Stimulated activated effector memory CD8-positive, alpha-beta T cell treated with anti-CD3 and anti-CD28 coated beads, Interleukin-12 subunit alpha, Interleukin-12 subunit beta, amount 100 ng/mL, for 72 hours (primary cell): ENCODE results near the gene ASIC5.

Experiments
- ATAC-seq: fragments of 150-1000 bp; cut with Tn5 transposase; 2 replicates; pipeline ENCODE4 v1.10.0; 2021
- DNase-seq, 2 donors: peaks; one replicate each; pipeline ENCODE4 v3.0.0; 2021 to 2022; ENCODE audit warnings: low spot score in 2 of 2
- H3K27ac Mint-ChIP-seq: one replicate; pipeline ENCODE4 v1.8.0; 2022; ENCODE audit warnings: mild to moderate bottlenecking, mixed read lengths
- H3K36me3 Mint-ChIP-seq: one replicate; pipeline ENCODE4 v1.8.0; 2022; ENCODE audit warnings: mild to moderate bottlenecking, mixed read lengths
- H3K4me1 Mint-ChIP-seq: one replicate; pipeline ENCODE4 v1.8.0; 2022; ENCODE audit warnings: mixed read lengths
- H3K4me3 Mint-ChIP-seq: one replicate; pipeline ENCODE4 v1.8.0; 2022; ENCODE audit warnings: mild to moderate bottlenecking, mixed read lengths
- H3K9me3 Mint-ChIP-seq: one replicate; pipeline ENCODE4 v1.8.0; 2022; ENCODE audit warnings: mixed read lengths

The ASIC5 gene

DNA sequence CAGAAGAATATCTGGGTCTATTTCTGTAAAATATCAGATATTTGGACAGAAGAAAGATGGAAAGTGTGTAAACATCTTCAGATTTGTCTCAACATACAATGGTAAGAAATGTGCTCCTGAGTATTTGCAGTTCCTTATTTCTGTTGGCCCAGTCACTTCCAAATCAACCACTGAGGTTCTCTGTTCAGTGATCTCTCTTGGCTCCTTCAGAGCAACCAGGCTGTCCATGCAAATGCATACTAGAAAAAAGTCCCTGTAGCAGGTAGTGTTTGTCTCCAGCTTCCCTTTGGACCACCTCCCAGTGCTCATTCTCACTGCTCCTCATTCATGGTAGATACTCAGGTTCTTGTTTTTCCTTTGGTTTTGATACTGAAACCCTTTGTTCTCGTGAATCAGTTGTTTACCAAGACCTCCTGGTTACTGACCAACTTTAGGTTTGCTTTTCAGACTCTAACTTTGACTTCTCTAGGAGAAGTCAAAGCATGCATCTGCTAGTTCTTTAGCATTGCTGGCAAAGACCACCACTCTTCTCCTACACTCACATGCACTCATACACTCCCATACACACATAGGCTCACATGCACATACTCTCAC, 28.8 kb downstream of the ASIC5 start:
- Mint-ChIP-seq H3K4me3 (no peak overlapping the region), H3K27ac (no peak overlapping the region), H3K36me3 (no peaks in the 10 kb centered on the region), H3K9me3 (no peaks in the 10 kb centered on the region), H3K4me1 (no peaks in the 10 kb centered on the region)
- DNase-seq = no peak
- ATAC-seq = no peak

GRCh38 chr4:155832664-155833063, 33.4 kb downstream of the ASIC5 start:
- DNase-seq (no peak), ATAC-seq (no peak)
- Mint-ChIP-seq H3K4me1 (no peaks in the 10 kb centered on the region), H3K9me3 (no peaks in the 10 kb centered on the region), H3K36me3 (no peaks in the 10 kb centered on the region), H3K27ac (no peak overlapping the region), H3K4me3 (no peak overlapping the region)

- no peak for DNase-seq
- Mint-ChIP-seq H3K4me1 (no peaks in the 10 kb centered on the region), H3K9me3 (no peaks in the 10 kb centered on the region), H3K27ac (no peak overlapping the region), H3K4me3 (no peak overlapping the region), H3K36me3 (no peaks in the 10 kb centered on the region)
- no peak for ATAC-seq
Observed at GRCh38 chr4:155828628-155829027, 37.4 kb downstream of the ASIC5 start.

- DNase-seq = no peak
Observed at GRCh38 chr4:155822572-155822971, 43.5 kb downstream of the ASIC5 start.

DNA sequence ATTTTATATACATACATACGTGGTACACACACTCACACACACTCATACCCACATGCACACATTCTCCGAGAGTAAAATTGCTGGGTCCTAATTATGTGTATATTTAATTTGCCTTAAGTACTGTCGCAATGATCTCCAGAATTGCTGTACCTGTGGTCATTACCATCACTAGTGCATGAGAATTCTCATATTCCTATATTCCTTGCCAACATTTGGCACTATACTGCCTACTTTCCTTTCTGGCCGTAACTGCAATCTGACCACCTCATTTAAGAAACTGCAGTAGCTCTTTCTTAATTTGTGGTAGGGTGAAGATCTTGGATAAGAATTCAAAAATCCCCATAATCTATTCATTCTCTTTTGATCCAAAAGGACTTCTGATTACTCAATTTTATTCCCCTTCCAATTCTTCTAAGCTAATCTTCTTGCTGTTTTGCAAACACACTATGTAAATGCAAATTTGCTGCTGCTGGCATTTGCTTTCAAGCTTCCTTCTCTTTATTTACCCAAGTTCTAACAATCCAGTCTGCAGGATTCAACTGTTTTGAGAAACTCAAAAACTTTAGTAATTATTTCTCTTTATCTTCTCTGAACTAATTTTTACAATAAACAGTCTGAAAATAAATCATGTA, 45.1 kb downstream of the ASIC5 start:
- ATAC-seq (no peak), DNase-seq (no peak)
- H3K9me3 Mint-ChIP-seq = no peaks in the 10 kb centered on the region
- H3K36me3 Mint-ChIP-seq = no peaks in the 10 kb centered on the region
- H3K4me3 Mint-ChIP-seq = no peak overlapping the region
- no peak overlapping the region for H3K27ac Mint-ChIP-seq
- no peaks in the 10 kb centered on the region for H3K4me1 Mint-ChIP-seq

More at GRCh38 chr4:155822572-155822971, 43.5 kb downstream of the ASIC5 start:
- Mint-ChIP-seq H3K9me3 (no peaks in the 10 kb centered on the region), H3K27ac (no peak overlapping the region), H3K4me3 (no peak overlapping the region), H3K4me1 (no peaks in the 10 kb centered on the region), H3K36me3 (no peaks in the 10 kb centered on the region)
- no peak for ATAC-seq

DNA sequence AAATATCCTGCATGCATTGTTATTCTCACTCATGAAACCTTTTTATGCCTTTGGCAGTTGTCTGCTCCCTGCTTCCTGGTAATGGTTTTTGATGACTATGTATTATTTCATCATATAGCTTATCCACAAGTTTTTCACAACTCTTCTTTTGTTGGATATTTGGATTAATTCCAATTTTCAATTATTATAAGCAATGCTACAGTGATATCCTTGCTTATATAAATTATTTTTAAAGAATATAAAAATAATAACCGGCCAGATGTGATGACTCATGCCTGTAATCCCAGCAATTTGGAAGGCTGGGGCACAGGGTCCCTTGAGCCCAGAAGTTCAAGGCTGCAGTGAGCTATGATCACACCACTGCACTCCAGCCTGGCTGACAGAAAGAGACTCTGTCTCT, 47.0 kb downstream of the ASIC5 start:
- no peak for ATAC-seq
- H3K4me3 Mint-ChIP-seq = no peak overlapping the region
- H3K36me3 Mint-ChIP-seq = no peaks in the 10 kb centered on the region
- H3K9me3 Mint-ChIP-seq = no peaks in the 10 kb centered on the region
- no peak overlapping the region for H3K27ac Mint-ChIP-seq
- DNase-seq = no peak
- no peaks in the 10 kb centered on the region for H3K4me1 Mint-ChIP-seq

DNA sequence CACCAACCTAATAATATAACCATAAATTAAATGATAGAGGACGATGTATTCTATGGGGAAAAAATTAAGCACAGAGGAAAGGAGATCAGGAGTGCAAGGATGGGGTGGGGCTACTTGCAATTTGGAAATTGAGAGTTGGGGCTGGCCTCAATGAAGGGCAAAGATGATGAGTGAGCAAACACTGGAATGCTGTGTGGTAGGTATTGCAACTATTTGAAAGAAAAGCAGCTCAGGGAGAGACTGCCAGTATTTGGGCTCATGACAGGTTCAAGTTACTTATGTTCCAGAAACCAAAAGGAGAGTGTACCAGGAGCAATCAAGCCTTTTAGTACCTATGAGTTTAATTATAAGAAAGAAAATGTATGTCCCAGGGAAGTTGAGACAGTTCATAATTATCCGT, 47.4 kb downstream of the ASIC5 start:
- H3K36me3 Mint-ChIP-seq = no peaks in the 10 kb centered on the region
- ATAC-seq (no peak), DNase-seq (no peak)
- H3K27ac Mint-ChIP-seq = no peak overlapping the region
- no peaks in the 10 kb centered on the region for H3K4me1 Mint-ChIP-seq
- H3K9me3 Mint-ChIP-seq = no peaks in the 10 kb centered on the region
- H3K4me3 Mint-ChIP-seq = no peak overlapping the region

DNA sequence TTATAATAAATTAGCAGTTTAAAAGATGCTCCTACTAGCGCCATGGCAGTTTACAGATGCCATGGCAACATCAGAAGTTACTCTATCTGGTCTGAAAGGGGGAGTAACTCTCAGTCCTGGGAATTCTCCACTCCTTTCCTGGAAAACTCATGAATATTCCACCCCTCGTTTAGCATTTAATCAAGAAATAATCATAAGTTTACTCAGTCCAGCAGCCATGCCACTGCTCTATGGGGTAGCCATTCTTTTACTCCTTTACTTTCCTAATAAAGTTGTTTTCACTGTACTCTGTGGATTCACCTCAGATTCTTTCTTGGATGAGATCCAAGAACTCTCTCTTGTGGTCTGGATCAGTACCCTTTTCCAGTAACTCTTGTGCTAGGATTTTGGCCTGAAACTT, 55.0 kb downstream of the ASIC5 start:
- no peak overlapping the region for H3K4me3 Mint-ChIP-seq
- H3K4me1 Mint-ChIP-seq = no peaks in the 10 kb centered on the region
- no peaks in the 10 kb centered on the region for H3K9me3 Mint-ChIP-seq
- no peak overlapping the region for H3K27ac Mint-ChIP-seq
- no peaks in the 10 kb centered on the region for H3K36me3 Mint-ChIP-seq
- ATAC-seq (no peak), DNase-seq (no peak)

DNA sequence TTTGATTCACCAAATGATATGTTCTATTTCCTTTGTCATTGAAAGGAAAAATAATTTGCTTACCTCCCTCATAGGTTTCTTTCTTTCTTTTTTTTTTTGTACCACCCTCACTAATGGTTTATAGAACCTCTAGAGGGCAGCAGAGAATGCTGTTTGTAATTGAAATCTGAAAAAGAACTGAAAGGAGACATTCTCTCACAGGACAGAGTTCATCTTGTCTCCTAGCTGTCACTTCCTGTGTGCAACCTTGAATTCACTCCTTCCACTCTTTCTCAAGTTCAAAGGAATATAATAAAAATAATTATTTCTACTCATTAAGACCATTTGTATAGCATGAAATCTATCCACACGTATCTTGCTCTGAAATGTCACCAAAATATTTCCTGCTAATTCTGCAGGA, 56.2 kb downstream of the ASIC5 start:
- DNase-seq (no peak), ATAC-seq (peak; percentile 75)
- Mint-ChIP-seq H3K4me1 (no peaks in the 10 kb centered on the region), H3K36me3 (no peaks in the 10 kb centered on the region), H3K9me3 (no peaks in the 10 kb centered on the region), H3K4me3 (no peak overlapping the region), H3K27ac (no peak overlapping the region)

DNA sequence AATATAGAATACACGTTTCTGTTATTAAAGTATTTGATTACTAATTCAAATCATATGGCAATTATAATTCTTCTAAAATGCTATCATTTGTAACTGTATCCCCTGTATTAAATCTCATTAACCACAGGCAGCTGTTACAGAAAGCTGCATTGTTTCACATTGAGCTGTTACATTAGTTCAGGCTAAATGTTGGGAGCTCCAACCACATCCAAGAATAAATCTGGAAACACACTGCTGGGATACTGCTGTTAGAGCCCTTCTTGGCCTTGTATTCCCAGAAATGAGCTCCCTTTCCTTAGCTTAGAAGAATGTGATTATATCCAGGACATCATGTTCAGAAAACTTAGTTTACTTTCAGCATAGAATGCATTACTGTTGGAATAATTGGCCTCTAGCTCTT, 59.1 kb downstream of the ASIC5 start:
- H3K9me3 Mint-ChIP-seq = no peaks in the 10 kb centered on the region
- H3K4me3 Mint-ChIP-seq = no peak overlapping the region
- DNase-seq = no peak
- no peaks in the 10 kb centered on the region for H3K4me1 Mint-ChIP-seq
- H3K27ac Mint-ChIP-seq = no peak overlapping the region
- no peaks in the 10 kb centered on the region for H3K36me3 Mint-ChIP-seq
- no peak for ATAC-seq

GRCh38 chr4:155805016-155805415, 61.1 kb downstream of the ASIC5 start:
- DNase-seq (no peak), ATAC-seq (no peak)
- H3K4me1 Mint-ChIP-seq = no peaks in the 10 kb centered on the region
- H3K36me3 Mint-ChIP-seq = no peaks in the 10 kb centered on the region
- H3K9me3 Mint-ChIP-seq = no peaks in the 10 kb centered on the region
- no peak overlapping the region for H3K4me3 Mint-ChIP-seq
- no peak overlapping the region for H3K27ac Mint-ChIP-seq

DNA sequence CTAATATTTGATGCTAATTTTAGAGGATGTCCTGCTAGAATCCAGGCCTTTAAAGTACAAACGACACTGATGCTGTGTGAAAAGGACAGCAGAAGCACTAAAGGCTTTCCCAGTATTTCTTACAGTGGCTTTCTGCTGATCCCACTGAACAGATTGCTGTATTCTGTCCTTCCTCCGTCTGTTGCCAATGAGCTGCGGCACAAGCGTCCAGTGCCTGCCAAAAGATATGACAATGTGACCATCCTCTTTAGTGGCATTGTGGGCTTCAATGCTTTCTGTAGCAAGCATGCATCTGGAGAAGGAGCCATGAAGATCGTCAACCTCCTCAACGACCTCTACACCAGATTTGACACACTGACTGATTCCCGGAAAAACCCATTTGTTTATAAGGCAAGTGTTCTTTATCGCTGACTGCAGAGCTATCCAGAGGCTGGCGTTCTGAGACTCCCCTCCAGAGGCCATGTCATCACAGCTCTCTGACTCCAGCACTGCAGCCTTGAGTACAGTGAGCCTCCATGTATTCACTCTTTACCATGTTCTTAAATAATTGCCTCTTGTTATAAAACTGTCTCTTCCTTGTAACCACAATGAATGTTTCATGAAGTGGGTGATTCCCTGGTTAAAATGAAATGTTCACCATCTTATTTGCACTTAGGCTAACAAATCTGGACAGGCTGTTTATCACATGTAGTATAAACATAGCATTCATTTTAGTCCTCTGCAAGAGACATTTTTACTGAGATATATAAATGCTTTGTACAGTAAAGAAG, 63.7 kb downstream of the ASIC5 start:
- DNase-seq (no peak), ATAC-seq (no peak)
- H3K9me3 Mint-ChIP-seq = no peaks in the 10 kb centered on the region
- H3K27ac Mint-ChIP-seq = no peak overlapping the region
- no peaks in the 10 kb centered on the region for H3K36me3 Mint-ChIP-seq
- H3K4me3 Mint-ChIP-seq = no peak overlapping the region
- H3K4me1 Mint-ChIP-seq = no peaks in the 10 kb centered on the region

- ATAC-seq (no peak), DNase-seq (no peak)
- Mint-ChIP-seq H3K9me3 (no peaks in the 10 kb centered on the region), H3K4me3 (no peak overlapping the region), H3K4me1 (no peaks in the 10 kb centered on the region), H3K27ac (no peak overlapping the region), H3K36me3 (no peaks in the 10 kb centered on the region)
Observed at GRCh38 chr4:155800685-155801343, 65.3 kb downstream of the ASIC5 start.

DNA sequence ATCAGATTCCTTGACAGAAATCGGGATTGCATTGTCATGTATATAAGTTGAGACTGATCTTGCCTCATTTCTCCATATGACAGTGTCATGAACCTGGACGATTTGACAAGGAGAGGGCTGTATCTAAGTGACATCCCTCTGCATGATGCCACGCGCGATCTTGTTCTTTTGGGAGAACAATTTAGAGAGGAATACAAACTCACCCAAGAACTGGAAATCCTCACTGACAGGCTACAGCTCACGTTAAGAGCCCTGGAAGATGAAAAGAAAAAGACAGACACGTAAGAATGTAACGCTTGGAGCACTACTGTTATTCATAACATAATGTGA, 66.3 kb downstream of the ASIC5 start:
- H3K4me3 Mint-ChIP-seq = no peak overlapping the region
- no peaks in the 10 kb centered on the region for H3K9me3 Mint-ChIP-seq
- H3K27ac Mint-ChIP-seq = no peak overlapping the region
- ATAC-seq (no peak), DNase-seq (no peak)
- no peaks in the 10 kb centered on the region for H3K36me3 Mint-ChIP-seq
- no peaks in the 10 kb centered on the region for H3K4me1 Mint-ChIP-seq

- no peaks in the 10 kb centered on the region for H3K36me3 Mint-ChIP-seq
- H3K4me1 Mint-ChIP-seq = no peaks in the 10 kb centered on the region
Observed at GRCh38 chr4:155799116-155799793, 66.8 kb downstream of the ASIC5 start.

More at GRCh38 chr4:155799116-155799793, 66.8 kb downstream of the ASIC5 start:
- H3K9me3 Mint-ChIP-seq = no peaks in the 10 kb centered on the region
- DNase-seq (no peak), ATAC-seq (no peak)
- no peak overlapping the region for H3K27ac Mint-ChIP-seq
- no peak overlapping the region for H3K4me3 Mint-ChIP-seq
